ENCODE results near the gene ABL2. TPM values are rescaled to one million over a fixed set of nuclear protein-coding genes. Genes with fewer than 3 reads are reported as not detected.

Gene ABL2
- 96.9 and 110 TPM in 2 replicates for total RNA-seq

GRCh38 chr1:179229214-179230140 is at the start of gene ABL2:
ABL2 (minus strand) TSS chr1:179229677; CDS start chr1:179229397, 280 bp downstream.

GRCh38 chr1:179081687-179082332 is 147.7 kb downstream of the ABL2 start, which contains the start of gene TOR3A:
TOR3A (plus strand) TSS chr1:179082070; CDS start chr1:179082129, 59 bp downstream.

Small RNA genes within 50 kb of the gene (small RNA-seq; reads per million reads assigned to genes)
- gene AL512326.2, result not detected
- gene AL512326.3, result 0.38 reads per million
- gene EIF4A1P11, result not detected
- not detected for gene RF00272

Other genes starting within 250 kb of the ABL2 start
- 33.6 and 36.7 TPM in 2 replicates for gene FAM20B, start 203.8 kb downstream of the ABL2 start, total RNA-seq
- gene TOR3A, start 147.6 kb downstream of the ABL2 start, total RNA-seq, result 27.6 and 31.6 TPM in 2 replicates
- gene SOAT1, start 64.1 kb upstream of the ABL2 start, total RNA-seq, result 30.7 and 31.2 TPM in 2 replicates
- 0.12 and 0.49 TPM in 2 replicates for gene AXDND1, start 136.3 kb upstream of the ABL2 start, total RNA-seq

Measured in hair follicle dermal papilla cell (primary cell).